Measurements from ENCODE around the gene COX19. TPM values are rescaled to one million over a fixed set of nuclear protein-coding genes. Genes with fewer than 3 reads are reported as not detected.

Gene COX19
- total RNA-seq, 1 experiment from 2014 or later, result 12.3 TPM

DNA sequence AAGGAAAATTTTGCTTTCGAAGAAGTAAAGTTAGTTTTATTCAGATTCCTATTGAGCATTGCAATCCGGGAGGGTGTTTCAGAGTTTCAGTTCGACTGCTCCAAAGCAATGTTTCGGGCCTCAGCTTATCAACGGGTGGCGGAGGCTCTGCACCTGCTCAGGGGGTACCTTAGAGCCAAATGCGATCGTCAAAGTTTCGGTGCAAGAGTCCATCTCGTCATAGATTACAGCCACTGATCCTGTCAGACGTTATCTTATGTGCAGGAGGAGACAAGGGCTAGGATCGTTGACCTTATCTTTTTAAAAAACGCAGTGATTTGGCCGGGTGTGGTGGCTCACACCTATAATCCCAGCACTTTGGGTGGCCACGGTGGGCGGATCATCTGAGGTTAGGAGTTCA lies 3.8 kb upstream of the COX19 start:
- Histone ChIP-seq H4K91ac (ENCODE audit: insufficient read length, low read depth, low read length) (no peak overlapping the region), H3K23me2 (ENCODE audit: insufficient read length, low read depth, low read length, poor library complexity, severe bottlenecking) (peaks cover 3% of the 10 kb centered on the region), H3K18ac (ENCODE audit: insufficient read length, low read depth, low read length) (no peak overlapping the region), H3K9ac (ENCODE audit: extremely low read depth, insufficient read length, low read length) (no peak overlapping the region), H3K4ac (ENCODE audit: low read depth, low read length) (no peak overlapping the region), H3K79me2 (ENCODE audit: insufficient read depth, low read length) (peaks cover 2% of the 10 kb centered on the region; the same call in 1 of the 2 replicates), H4K5ac (ENCODE audit: insufficient read length, low read depth, low read length) (no peak overlapping the region), H4K8ac (replicated peaks; ENCODE audit: insufficient read length, low read depth, low read length) (no peak overlapping the region), H2AK5ac (ENCODE audit: insufficient read length, low read length) (no peak overlapping the region), H4K20me1 (ENCODE audit: control insufficient read depth, insufficient read depth, insufficient read length) (no peaks in the 10 kb centered on the region), H3K4me1 (ENCODE audit: insufficient read depth, low read length) (no peaks in the 10 kb centered on the region), H3K79me1 (ENCODE audit: insufficient read depth, low read depth, low read length, poor library complexity, severe bottlenecking) (no peaks in the 10 kb centered on the region), H3K27me3 (ENCODE audit: insufficient read depth, low read length) (no peaks in the 10 kb centered on the region), H2BK15ac (ENCODE audit: low read depth, low read length) (no peak overlapping the region), H3K14ac (ENCODE audit: insufficient read depth, low read length) (no peak overlapping the region), H3K27ac (ENCODE audit: insufficient read length, low read depth, low read length) (no peak overlapping the region), H2BK12ac (ENCODE audit: insufficient read length, low read depth, low read length) (no peak overlapping the region), H2BK5ac (ENCODE audit: insufficient read length, low read length) (no peak overlapping the region), H3K4me2 (ENCODE audit: insufficient read depth, insufficient read length, low read length) (no peak overlapping the region), H2AFZ (ENCODE audit: low read length) (no peak overlapping the region), H3T11ph (ENCODE audit: low read length) (no peak overlapping the region), H3K56ac (ENCODE audit: insufficient read length, low read depth, low read length) (no peak overlapping the region), H3K23ac (ENCODE audit: insufficient read length, low read depth, low read length) (no peak overlapping the region), H2BK20ac (ENCODE audit: low read depth, low read length, poor library complexity, severe bottlenecking) (no peak overlapping the region), H3K9me3 (ENCODE audit: control insufficient read depth, low read depth, low read length) (no peaks in the 10 kb centered on the region), H2BK120ac (ENCODE audit: low read depth, low read length, poor library complexity, severe bottlenecking) (no peak overlapping the region)
- H3K27me3 Mint-ChIP-seq (ENCODE audit: low read depth), result no peaks in the 10 kb centered on the region; the same call in 1 of the 2 replicates
- no peak for DNase-seq
- WGBS (ENCODE audit: extremely low coverage, insufficient read length, low lambda C conversion rate), result no CpG with 5 or more reads among the region's 16 CpGs
- H3K4me1 Mint-ChIP-seq, result peaks cover 5 to 19% of the 10 kb centered on the region in 2 experiments; a peak in 3 of 4 replicates
- H3K27ac Mint-ChIP-seq, result no peak overlapping the region
- H3K36me3 Mint-ChIP-seq (ENCODE audit: insufficient read depth in 1 of 3, low read depth in 3 of 3), result no peaks in the 10 kb centered on the region
- no peaks in the 10 kb centered on the region for H3K9me3 Mint-ChIP-seq
- TF ChIP-seq, protein P1, sequence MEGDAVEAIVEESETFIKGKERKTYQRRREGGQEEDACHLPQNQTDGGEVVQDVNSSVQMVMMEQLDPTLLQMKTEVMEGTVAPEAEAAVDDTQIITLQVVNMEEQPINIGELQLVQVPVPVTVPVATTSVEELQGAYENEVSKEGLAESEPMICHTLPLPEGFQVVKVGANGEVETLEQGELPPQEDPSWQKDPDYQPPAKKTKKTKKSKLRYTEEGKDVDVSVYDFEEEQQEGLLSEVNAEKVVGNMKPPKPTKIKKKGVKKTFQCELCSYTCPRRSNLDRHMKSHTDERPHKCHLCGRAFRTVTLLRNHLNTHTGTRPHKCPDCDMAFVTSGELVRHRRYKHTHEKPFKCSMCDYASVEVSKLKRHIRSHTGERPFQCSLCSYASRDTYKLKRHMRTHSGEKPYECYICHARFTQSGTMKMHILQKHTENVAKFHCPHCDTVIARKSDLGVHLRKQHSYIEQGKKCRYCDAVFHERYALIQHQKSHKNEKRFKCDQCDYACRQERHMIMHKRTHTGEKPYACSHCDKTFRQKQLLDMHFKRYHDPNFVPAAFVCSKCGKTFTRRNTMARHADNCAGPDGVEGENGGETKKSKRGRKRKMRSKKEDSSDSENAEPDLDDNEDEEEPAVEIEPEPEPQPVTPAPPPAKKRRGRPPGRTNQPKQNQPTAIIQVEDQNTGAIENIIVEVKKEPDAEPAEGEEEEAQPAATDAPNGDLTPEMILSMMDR (conservative IDR thresholded peaks at IDR 0.05), result no peak
- no peak overlapping the region for H3K4me3 Mint-ChIP-seq

Measured in H9 (cell line).